TTC549 (cell line): ENCODE measurements around the gene SLC23A2.

Experiments used
- FAIRE-seq: peaks from 2 replicates; lab custom pipeline; 2012; peaks lifted over from hg19 to GRCh38; lab: Jason Lieb, UNC

Gene SLC23A2

GRCh38 chr20:4844325-4844724 is 157.0 kb downstream of the SLC23A2 start:
- no peak for FAIRE-seq

GRCh38 chr20:4840801-4841200 is 160.5 kb downstream of the SLC23A2 start:
- FAIRE-seq: no peak

GRCh38 chr20:4838526-4838925 is 162.8 kb downstream of the SLC23A2 start:
- no peak for FAIRE-seq

- FAIRE-seq: no peak
Measured at GRCh38 chr20:4837760-4838159, 163.6 kb downstream of the SLC23A2 start.

GRCh38 chr20:4836935-4837334 is 164.4 kb downstream of the SLC23A2 start:
- no peak for FAIRE-seq

GRCh38 chr20:4836473-4836872 is 164.8 kb downstream of the SLC23A2 start:
- no peak for FAIRE-seq

GRCh38 chr20:4835244-4836177 is 165.8 kb downstream of the SLC23A2 start:
- FAIRE-seq: no peak

- no peak for FAIRE-seq
Measured at GRCh38 chr20:4833074-4833728, 168.1 kb downstream of the SLC23A2 start.

- FAIRE-seq: no peak
Measured at GRCh38 chr20:4832469-4832868, 168.8 kb downstream of the SLC23A2 start.

GRCh38 chr20:4830696-4831095 is 170.6 kb downstream of the SLC23A2 start:
- FAIRE-seq: no peak

GRCh38 chr20:4830259-4830658 is 171.1 kb downstream of the SLC23A2 start:
- no peak for FAIRE-seq

- no peak for FAIRE-seq
Measured at GRCh38 chr20:4829514-4830215, 171.6 kb downstream of the SLC23A2 start.

- no peak for FAIRE-seq
Measured at GRCh38 chr20:4828830-4829513, 172.3 kb downstream of the SLC23A2 start.

- FAIRE-seq: no peak
Measured at GRCh38 chr20:4821590-4821989, 179.7 kb downstream of the SLC23A2 start.

- no peak for FAIRE-seq
Measured at GRCh38 chr20:4820806-4821518, 180.3 kb downstream of the SLC23A2 start.

GRCh38 chr20:4819901-4820300 is 181.4 kb downstream of the SLC23A2 start:
- no peak for FAIRE-seq

- FAIRE-seq: no peak
Measured at GRCh38 chr20:4817230-4817671, 184.1 kb downstream of the SLC23A2 start.

GRCh38 chr20:4815628-4816027 is 185.7 kb downstream of the SLC23A2 start:
- FAIRE-seq: no peak

GRCh38 chr20:4814696-4815252 is 186.5 kb downstream of the SLC23A2 start:
- FAIRE-seq: no peak

- FAIRE-seq: no peak
Measured at GRCh38 chr20:4813863-4814695, 187.2 kb downstream of the SLC23A2 start.
